ENCODE data around the gene RNF167.

GRCh38 chr17:4938069-4938491 is 2.0 kb upstream of the RNF167 start:
- no peak for TF ChIP-seq POLR2A (IDR thresholded peaks at IDR 0.05; ENCODE audit: borderline replicate concordance, extremely low read depth, insufficient read depth, insufficient read length)
- no peak for TF ChIP-seq POLR2AphosphoS5 (IDR thresholded peaks at IDR 0.05; ENCODE audit: low read depth, low read length)
- no peak for TF ChIP-seq ZFX (IDR thresholded peaks at IDR 0.05)
- TF ChIP-seq CTCF (IDR thresholded peaks at IDR 0.05 in 2 of 3, conservative IDR thresholded peaks at IDR 0.05 in 1 of 3; ENCODE audit: borderline replicate concordance in 1 of 3, insufficient read depth in 1 of 3, low read depth in 2 of 3, low read length in 2 of 3) = no peak
- TF ChIP-seq YY1 (IDR thresholded peaks at IDR 0.05; ENCODE audit: extremely low read depth, insufficient replicate concordance, low read depth, low read length) = no peak
- TF ChIP-seq, protein P1, sequence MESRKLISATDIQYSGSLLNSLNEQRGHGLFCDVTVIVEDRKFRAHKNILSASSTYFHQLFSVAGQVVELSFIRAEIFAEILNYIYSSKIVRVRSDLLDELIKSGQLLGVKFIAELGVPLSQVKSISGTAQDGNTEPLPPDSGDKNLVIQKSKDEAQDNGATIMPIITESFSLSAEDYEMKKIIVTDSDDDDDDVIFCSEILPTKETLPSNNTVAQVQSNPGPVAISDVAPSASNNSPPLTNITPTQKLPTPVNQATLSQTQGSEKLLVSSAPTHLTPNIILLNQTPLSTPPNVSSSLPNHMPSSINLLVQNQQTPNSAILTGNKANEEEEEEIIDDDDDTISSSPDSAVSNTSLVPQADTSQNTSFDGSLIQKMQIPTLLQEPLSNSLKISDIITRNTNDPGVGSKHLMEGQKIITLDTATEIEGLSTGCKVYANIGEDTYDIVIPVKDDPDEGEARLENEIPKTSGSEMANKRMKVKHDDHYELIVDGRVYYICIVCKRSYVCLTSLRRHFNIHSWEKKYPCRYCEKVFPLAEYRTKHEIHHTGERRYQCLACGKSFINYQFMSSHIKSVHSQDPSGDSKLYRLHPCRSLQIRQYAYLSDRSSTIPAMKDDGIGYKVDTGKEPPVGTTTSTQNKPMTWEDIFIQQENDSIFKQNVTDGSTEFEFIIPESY (IDR thresholded peaks at IDR 0.05; ENCODE audit: extremely low read depth, insufficient replicate concordance, low read length) = no peak
- TF ChIP-seq FOSL1 (IDR thresholded peaks at IDR 0.05; ENCODE audit: low read depth) = no peak
- TF ChIP-seq JUND (IDR thresholded peaks at IDR 0.05) = no peak
